IMR-90 (cell line): ENCODE measurements around the gene LRCH3. TPM values are rescaled to one million over a fixed set of nuclear protein-coding genes. Genes with fewer than 3 reads are reported as not detected.

Experiments
- ATAC-seq: fragments of 200-7000 bp; cut with Tn5 transposase; 2 replicates; pipeline ENCODE4 v1.9.1; 2020; ENCODE audit warnings: low read depth, mild to moderate bottlenecking, moderate library complexity
- BruUV-seq: library from RNA; stranded (reverse); fragments of 400-500 nt; replicated peaks from 2 replicates; lab custom pipeline; 2021; lab: Mats Ljungman, UMichigan
- CTCF ChIA-PET: fragments of 300-600 bp; formaldehyde crosslinking; extraction: SDS; loops from one replicate; lab custom pipeline; 2021; ENCODE audit warnings: antibody characterized with exemption; lab: Yijun Ruan, JAX
- POLR2A ChIA-PET: fragments of 300-600 bp; sonication (Branson Sonifier 250); formaldehyde crosslinking; loops from one replicate; lab custom pipeline; 2022; ENCODE audit warnings: antibody characterized with exemption; ENCODE audit not compliant: unreplicated experiment; lab: Charles Lee
- DNase-seq: peaks from one replicate; pipeline ENCODE4 v3.0.0; 2013
- H2AFZ ChIP-seq: replicated peaks from 2 replicates; pipeline ENCODE3; 2013; ENCODE audit warnings: low read length, mild to moderate bottlenecking; ENCODE audit not compliant: poor library complexity
- H2AK5ac ChIP-seq: 2 replicates; pipeline ENCODE4 v1.6.1; 2013; ENCODE audit warnings: low read depth, low read length, inconsistent platforms
- H2AK9ac ChIP-seq: replicated peaks from 2 replicates; pipeline ENCODE3; 2013; ENCODE audit warnings: mild to moderate bottlenecking, low read depth, low read length, moderate library complexity; ENCODE audit not compliant: poor library complexity
- H2BK120ac ChIP-seq: 2 replicates; pipeline ENCODE4 v1.6.1; 2013; ENCODE audit warnings: low read depth, low read length, inconsistent platforms
- H2BK15ac ChIP-seq: 3 replicates; pipeline ENCODE4 v1.6.1; 2013; ENCODE audit warnings: low read depth, low read length, inconsistent platforms
- H2BK20ac ChIP-seq: 2 replicates; pipeline ENCODE4 v1.6.1; 2013; ENCODE audit warnings: low read depth, mild to moderate bottlenecking, inconsistent platforms, low read length, moderate library complexity
- H2BK5ac ChIP-seq: 2 replicates; pipeline ENCODE4 v1.6.1; 2013; ENCODE audit warnings: mild to moderate bottlenecking, low read depth, low read length, inconsistent platforms; ENCODE audit not compliant: poor library complexity, severe bottlenecking
- H3K14ac ChIP-seq: replicated peaks from 2 replicates; pipeline ENCODE4 v1.6.1; 2013; ENCODE audit warnings: low read depth, low read length, inconsistent platforms
- H3K18ac ChIP-seq: 2 replicates; pipeline ENCODE4 v1.6.1; 2013; ENCODE audit warnings: low read depth, low read length, control low read depth
- H3K23ac ChIP-seq: 2 replicates; pipeline ENCODE4 v1.6.1; 2013; ENCODE audit warnings: low read depth, low read length, inconsistent platforms
- H3K27ac ChIP-seq: 2 replicates; pipeline ENCODE4 v1.5.1; 2013; ENCODE audit warnings: mild to moderate bottlenecking, control low read depth, low read length; ENCODE audit not compliant: insufficient read depth
- H3K27me3 ChIP-seq: 2 replicates; pipeline ENCODE4 v1.6.1; 2013; ENCODE audit warnings: low read length; ENCODE audit not compliant: control insufficient read depth, insufficient read depth
- H3K36me3 ChIP-seq: 2 replicates; pipeline ENCODE4 v1.6.1; 2013; ENCODE audit warnings: low read length, mixed read lengths; ENCODE audit not compliant: control insufficient read depth, insufficient read depth
- H3K4ac ChIP-seq: 2 replicates; pipeline ENCODE4 v1.6.1; 2013; ENCODE audit warnings: low read depth, low read length, inconsistent platforms
- H3K4me1 ChIP-seq: 2 replicates; pipeline ENCODE4 v1.6.1; 2013; ENCODE audit warnings: low read length, mixed read lengths; ENCODE audit not compliant: control insufficient read depth, insufficient read depth
- H3K4me2 ChIP-seq: 2 replicates; pipeline ENCODE4 v1.6.1; 2013; ENCODE audit warnings: low read depth, mild to moderate bottlenecking, control low read depth, low read length, moderate library complexity
- H3K4me3 ChIP-seq: 2 replicates; pipeline ENCODE4 v1.5.1; 2013; ENCODE audit warnings: low read depth, mild to moderate bottlenecking, control low read depth, low read length, moderate library complexity; ENCODE audit not compliant: insufficient read depth
- H3K56ac ChIP-seq: 2 replicates; pipeline ENCODE4 v1.6.1; 2013; ENCODE audit warnings: low read length, inconsistent platforms; ENCODE audit not compliant: insufficient read depth; ENCODE audit errors: extremely low read depth
- H3K79me1 ChIP-seq, 2 experiments: 2 replicates each; pipeline ENCODE4 v1.6.1; 2013; ENCODE audit warnings: low read length in 2 of 2, inconsistent platforms in 1 of 2, low read depth in 1 of 2
- H3K9ac ChIP-seq: 2 replicates; pipeline ENCODE4 v1.6.1; 2013; ENCODE audit warnings: low read depth, low read length, control low read depth
- H3K9me1 ChIP-seq: 2 replicates; pipeline ENCODE4 v1.6.1; 2013; ENCODE audit warnings: low read length, inconsistent platforms; ENCODE audit not compliant: insufficient read depth
- H3K9me3 ChIP-seq: 2 replicates; pipeline ENCODE4 v1.6.1; 2013; ENCODE audit warnings: low read length; ENCODE audit not compliant: control insufficient read depth, insufficient read depth
- H4K20me1 ChIP-seq: 2 replicates; pipeline ENCODE4 v1.6.1; 2013; ENCODE audit warnings: low read length, inconsistent platforms; ENCODE audit not compliant: insufficient read depth
- H4K5ac ChIP-seq: 2 replicates; pipeline ENCODE4 v1.6.1; 2013; ENCODE audit warnings: mild to moderate bottlenecking, low read depth, low read length, control low read depth
- H4K8ac ChIP-seq, 2 experiments: 2 replicates each; pipeline ENCODE4 v1.6.1; 2013; ENCODE audit warnings: low read depth in 2 of 2, low read length in 2 of 2, control low read depth in 1 of 2, inconsistent platforms in 1 of 2
- H4K91ac ChIP-seq: 2 replicates; pipeline ENCODE4 v1.6.1; 2013; ENCODE audit warnings: low read depth, low read length, inconsistent platforms; ENCODE audit not compliant: insufficient read depth
- BHLHE40 ChIP-seq: fragments of 150-350 bp; IDR thresholded peaks from 2 replicates; pipeline ENCODE4 v1.6.1; 2016; ENCODE audit warnings: mild to moderate bottlenecking, low read depth, low read length
- CEBPB ChIP-seq: IDR thresholded peaks from 2 replicates; pipeline ENCODE4 v1.6.1; 2012; ENCODE audit warnings: low read depth, low read length, improper control_type of control experiment
- CHD1 ChIP-seq: IDR thresholded peaks from 2 replicates; pipeline ENCODE4 v1.6.1; 2012; ENCODE audit warnings: low read depth, low read length, improper control_type of control experiment
- CTCF ChIP-seq: conservative IDR thresholded peaks from 2 replicates; pipeline ENCODE4 v1.5.1; 2012; ENCODE audit warnings: mild to moderate bottlenecking, low read depth, low read length, improper control_type of control experiment
- FOS ChIP-seq: fragments of 150-350 bp; IDR thresholded peaks from 2 replicates; pipeline ENCODE4 v1.6.1; 2016; ENCODE audit warnings: low read depth, low read length
- MAFK ChIP-seq: IDR thresholded peaks from 2 replicates; pipeline ENCODE4 v1.6.1; 2012; ENCODE audit warnings: low read depth, low read length, improper control_type of control experiment
- MXI1 ChIP-seq: IDR thresholded peaks from 2 replicates; pipeline ENCODE4 v1.6.1; 2012; ENCODE audit warnings: low read depth, mild to moderate bottlenecking, low read length, moderate library complexity, borderline replicate concordance
- POLR2A ChIP-seq: IDR thresholded peaks from 2 replicates; pipeline ENCODE4 v1.6.1; 2012; ENCODE audit warnings: mild to moderate bottlenecking, low read depth, low read length
- RCOR1 ChIP-seq: IDR thresholded peaks from 2 replicates; pipeline ENCODE4 v1.6.1; 2012; ENCODE audit warnings: mild to moderate bottlenecking, low read length, improper control_type of control experiment; ENCODE audit not compliant: insufficient replicate concordance
- SMC3 ChIP-seq: fragments of 150-350 bp; IDR thresholded peaks from 2 replicates; pipeline ENCODE4 v1.6.1; 2016; ENCODE audit warnings: low read depth, mild to moderate bottlenecking, antibody characterized with exemption, low read length, moderate library complexity
- USF2 ChIP-seq: fragments of 150-350 bp; IDR thresholded peaks from 2 replicates; pipeline ENCODE4 v1.6.1; 2017; ENCODE audit warnings: mild to moderate bottlenecking, antibody characterized with exemption, low read length, low read depth
- WGBS, 2 experiments: methylation state at CpG; one replicate each; pipeline versions ENCODE4 v1.1.5 to v1.1.7; 2013; ENCODE audit warnings: missing lambda C conversion rate in 2 of 2; ENCODE audit not compliant: insufficient read length in 1 of 2; ENCODE audit errors: extremely low coverage in 2 of 2; 5-methylcytosine and 5-hydroxymethylcytosine counted together
- dilution Hi-C: fragments of 300-500 bp; cut with HindIII; formaldehyde crosslinking; loops from one replicate; pipeline ENCODE4 v1.14.3; 2018; ENCODE audit warnings: low sequenced_read_pairs; ENCODE audit not compliant: unreplicated experiment
- in situ Hi-C: fragments of 300-500 bp; cut with MboI; formaldehyde crosslinking; loops from 3 replicates; pipeline ENCODE4 v1.14.3; 2019; ENCODE audit warnings: low sequenced_read_pairs, inconsistent platforms, mixed read lengths
- intact Hi-C: fragments of 100-400 bp; cut with micrococcal nuclease; formaldehyde crosslinking; loops from 2 replicates; pipeline ENCODE4 v1.10.0; 2022
- polyA plus RNA-seq, 3 experiments: library from polyadenylated mRNA; depleted of rRNA; stranded (reverse); fragments of >200 nt; gene quantifications; 2 replicates each; pipeline ENCODE4 v1.2.3, GENCODE V29; 2012; ENCODE audit warnings: low replicate concordance in 1 of 3
- total RNA-seq: library from RNA; depleted of rRNA; stranded (reverse); fragments of >200 nt; gene quantifications from 2 replicates; pipeline ENCODE4 v1.2.3, GENCODE V29; 2012

The LRCH3 gene
- total and polyA plus RNA-seq, 2 of the 4 experiments (the other 2 are of a cell fraction), result 28.5 to 40.5 TPM

GRCh38 chr3:197793247-197793646 is 2.2 kb downstream of the LRCH3 start:
- Histone ChIP-seq H4K91ac (no peak overlapping the region), H4K5ac (no peak overlapping the region), H4K20me1 (peaks cover 65% of the 10 kb centered on the region), H3K14ac (no peak overlapping the region), H3K4me2 (peak overlapping the region; percentile 77), H3K79me1 (peaks cover 6 to 51% of the 10 kb centered on the region in 2 experiments), H2AK5ac (no peak overlapping the region), H2BK120ac (no peak overlapping the region), H3K4me3 (no peak overlapping the region), H2BK15ac (no peak overlapping the region), H2AK9ac (no peak overlapping the region), H2BK20ac (no peak overlapping the region), H3K9ac (no peak overlapping the region), H3K27me3 (no peaks in the 10 kb centered on the region), H3K36me3 (no peaks in the 10 kb centered on the region), H3K4me1 (peaks cover 6% of the 10 kb centered on the region; the same call in 1 of the 2 replicates), H3K4ac (no peak overlapping the region), H2AFZ (no peak overlapping the region), H2BK5ac (no peak overlapping the region), H3K23ac (no peak overlapping the region), H3K18ac (no peak overlapping the region), H4K8ac (no peak overlapping the region), H3K27ac (no peak overlapping the region), H3K56ac (no peak overlapping the region), H3K9me1 (peaks cover 8% of the 10 kb centered on the region), H3K9me3 (no peaks in the 10 kb centered on the region)
- TF ChIP-seq RCOR1 (no peak), MAFK (no peak), BHLHE40 (no peak), FOS (peak; percentile 25; the same call in 1 of the 2 replicates), POLR2A (no peak), CHD1 (no peak), CTCF (no peak), USF2 (no peak), MXI1 (no peak), CEBPB (peak; percentile 58), SMC3 (no peak)
- TSS peak; percentile 9 for BruUV-seq
- CTCF ChIA-PET, result no interaction called here
- DNase-seq (peak; percentile 63), ATAC-seq (no peak)
- dilution Hi-C loops, result no loop called here
- POLR2A ChIA-PET, result no interaction called here
- in situ Hi-C loops, result no loop called here
- WGBS, 2 experiments, result no CpG with 5 or more reads among the region's 2 CpGs
- intact Hi-C loops, result no loop called here
